B cell (primary cell): Measurements from ENCODE around the gene PEX13. TPM values are rescaled to one million over a fixed set of nuclear protein-coding genes. Genes with fewer than 3 reads are reported as not detected.

Experiments used
- ATAC-seq: fragments of 200-7000 bp; cut with Tn5 transposase; one replicate; pipeline ENCODE4 v1.10.0; 2021; ENCODE audit warnings: low read depth, mild to moderate bottlenecking, moderate number of reproducible peaks, moderate library complexity
- CTCF ChIA-PET: fragments of 350-600 bp; sonication (Branson Sonifier 250); formaldehyde crosslinking; loops from one replicate; lab custom pipeline; 2021; ENCODE audit warnings: antibody characterized with exemption, inconsistent platforms; lab: Charles Lee
- POLR2A ChIA-PET: fragments of 350-600 bp; sonication (Branson Sonifier 250); formaldehyde crosslinking; loops from one replicate; lab custom pipeline; 2021; ENCODE audit warnings: antibody characterized with exemption; lab: Charles Lee
- DNase-seq: peaks from one replicate; pipeline ENCODE4 v3.0.0; 2013
- H2AFZ ChIP-seq: 2 replicates; pipeline ENCODE4 v1.6.1; 2012; ENCODE audit warnings: mild to moderate bottlenecking, low read depth, low read length; ENCODE audit not compliant: insufficient read depth, poor library complexity, severe bottlenecking
- H3K27ac ChIP-seq, 2 donors: 1 replicate in 1 of 2; 2 replicates in 1 of 2; pipeline ENCODE4 v1.5.1; 2012 to 2013; ENCODE audit warnings: low read length in 2 of 2, mild to moderate bottlenecking in 2 of 2, moderate library complexity in 1 of 2
- H3K27me3 ChIP-seq, 4 experiments: fragments of 200-600 bp in 1 of 4; sonication (generic) in 1 of 4; replicated peaks in 1 of 4; 1 replicate in 2 of 4; 2 replicates in 2 of 4; pipeline versions ENCODE4 v1.6.1 to v1.7.0; 2013 to 2016; ENCODE audit warnings: low read length in 3 of 4, mild to moderate bottlenecking in 2 of 4, mixed read lengths in 1 of 4, moderate library complexity in 1 of 4; ENCODE audit not compliant: insufficient read depth in 4 of 4, control insufficient read depth in 3 of 4; ENCODE audit errors: control extremely low read depth in 1 of 4
- H3K36me3 ChIP-seq, 2 experiments: replicated peaks in 1 of 2; 1 replicate in 1 of 2; 2 replicates in 1 of 2; pipeline versions ENCODE4 v1.6.1 to v1.7.1; 2013; ENCODE audit warnings: low read length in 1 of 2; ENCODE audit not compliant: insufficient read depth in 2 of 2, control insufficient read depth in 1 of 2; ENCODE audit errors: control extremely low read depth in 1 of 2, extremely low read depth in 1 of 2
- H3K4me1 ChIP-seq, 2 donors: fragments of 200-600 bp in 1 of 2; sonication (generic) in 1 of 2; 1 replicate in 1 of 2; 2 replicates in 1 of 2; pipeline versions ENCODE4 v1.5.1 to v1.6.1; 2013 to 2017; ENCODE audit warnings: low read length in 2 of 2; ENCODE audit not compliant: control insufficient read depth in 2 of 2, insufficient read depth in 2 of 2
- H3K4me2 ChIP-seq: replicated peaks from 2 replicates; pipeline ENCODE3; 2012; ENCODE audit warnings: mild to moderate bottlenecking, low read depth, low read length; ENCODE audit not compliant: poor library complexity, severe bottlenecking
- H3K4me3 ChIP-seq, 5 experiments: fragments of 200-600 bp in 1 of 5; sonication (generic) in 1 of 5; 1 replicate in 3 of 5; 2 replicates in 2 of 5; pipeline versions ENCODE4 v1.5.1 to v1.7.0; 2011 to 2016; ENCODE audit warnings: low read length in 4 of 5, mild to moderate bottlenecking in 4 of 5, low read depth in 2 of 5, control low read depth in 1 of 5, moderate library complexity in 1 of 5; ENCODE audit not compliant: insufficient read depth in 1 of 5; ENCODE audit errors: control extremely low read depth in 1 of 5, extremely low read depth in 1 of 5
- H3K79me2 ChIP-seq: fragments of 200-600 bp; sonication (generic); one replicate; pipeline ENCODE4 v1.6.0; 2016; ENCODE audit warnings: low read length; ENCODE audit not compliant: control insufficient read depth, insufficient read depth
- H3K9ac ChIP-seq: fragments of 200-600 bp; sonication (generic); 2 replicates; pipeline ENCODE4 v1.6.1; 2017; ENCODE audit warnings: mild to moderate bottlenecking, low read length, moderate library complexity
- H3K9me3 ChIP-seq, 3 donors: one replicate each; pipeline versions ENCODE4 v1.6.1 to v1.7.1; 2013; ENCODE audit warnings: low read length in 2 of 3; ENCODE audit not compliant: control insufficient read depth in 2 of 3, insufficient read depth in 1 of 3; ENCODE audit errors: control extremely low read depth in 1 of 3
- H4K20me1 ChIP-seq: 2 replicates; pipeline ENCODE4 v1.6.0; 2012; ENCODE audit warnings: mild to moderate bottlenecking, low read length; ENCODE audit not compliant: insufficient read depth, control insufficient read depth, poor library complexity, severe bottlenecking
- H3K27ac Mint-ChIP-seq: one replicate; pipeline ENCODE4 v1.8.0; 2021; ENCODE audit warnings: mixed read lengths
- H3K27me3 Mint-ChIP-seq: one replicate; pipeline ENCODE4 v1.8.0; 2021; ENCODE audit warnings: mixed read lengths
- H3K4me1 Mint-ChIP-seq: one replicate; pipeline ENCODE4 v1.8.0; 2021; ENCODE audit warnings: mixed read lengths
- H3K4me3 Mint-ChIP-seq: one replicate; pipeline ENCODE4 v1.8.0; 2021; ENCODE audit warnings: mixed read lengths
- H3K9me3 Mint-ChIP-seq: one replicate; pipeline ENCODE4 v1.8.0; 2022; ENCODE audit warnings: mixed read lengths; ENCODE audit not compliant: insufficient read depth
- CTCF ChIP-seq: fragments of 200-600 bp; IDR thresholded peaks from one replicate; pipeline ENCODE4 v1.8.0; 2022; ENCODE audit warnings: antibody characterized with exemption, mild to moderate bottlenecking
- EZH2 ChIP-seq: IDR thresholded peaks from 2 replicates; pipeline ENCODE4 v1.6.1; 2012; ENCODE audit warnings: borderline replicate concordance, low read depth, mild to moderate bottlenecking, moderate library complexity, low read length; ENCODE audit not compliant: insufficient read depth, poor library complexity, severe bottlenecking
- WGBS: methylation state at CpG from one replicate; pipeline ENCODE4 v1.1.5; 2013; ENCODE audit warnings: missing lambda C conversion rate; ENCODE audit not compliant: insufficient coverage; 5-methylcytosine and 5-hydroxymethylcytosine counted together
- intact Hi-C: fragments of 100-400 bp; cut with micrococcal nuclease; formaldehyde crosslinking; loops from one replicate; pipeline ENCODE4 v1.10.0; 2022
- polyA plus RNA-seq: library from polyadenylated mRNA; depleted of rRNA; stranded (reverse); fragments of >200 nt; gene quantifications from 2 replicates; pipeline ENCODE4 v1.2.3, GENCODE V29; 2012
- total RNA-seq, 2 donors: library from RNA; stranded (reverse); fragments of 120-200 nt in 1 of 2; gene quantifications; 1 replicate in 1 of 2; 2 replicates in 1 of 2; pipeline versions ENCODE4 v1.2.3 to v1.2.4, GENCODE V29; 2013 to 2022

PEX13 gene
- total and polyA plus RNA-seq, 2 donors (not counting 1 experiment from before 2014, with no cell fraction given) = 6.1 to 19.8 TPM

GRCh38 chr2:61074100-61074499, 56.6 kb downstream of the PEX13 start:
- Histone ChIP-seq H3K36me3 (no peaks in the 10 kb centered on the region), H3K79me2 (no peaks in the 10 kb centered on the region), H4K20me1 (no peaks in the 10 kb centered on the region), H3K27ac (no peak overlapping the region), H3K4me2 (no peak overlapping the region), H3K27me3 (no peaks in the 10 kb centered on the region), H3K9me3 (no peaks in the 10 kb centered on the region), H3K4me1 (no peaks in the 10 kb centered on the region), H3K4me3 (no peak overlapping the region), H2AFZ (no peak overlapping the region), H3K9ac (no peak overlapping the region)
- H3K27ac Mint-ChIP-seq = no peak overlapping the region
- no CpG with 5 or more reads among the region's 1 CpG for WGBS
- ChIA-PET POLR2A (no interaction called here), CTCF (no interaction called here)
- H3K4me3 Mint-ChIP-seq = no peak overlapping the region
- TF ChIP-seq EZH2 = no peak
- no peaks in the 10 kb centered on the region for H3K9me3 Mint-ChIP-seq
- intact Hi-C loops = no loop called here
- no peak for ATAC-seq
- H3K4me1 Mint-ChIP-seq = no peaks in the 10 kb centered on the region
- H3K27me3 Mint-ChIP-seq = no peaks in the 10 kb centered on the region
- no peak for DNase-seq

- no peak for TF ChIP-seq EZH2
- no peak for TF ChIP-seq CTCF
- Mint-ChIP-seq H3K27ac (no peak overlapping the region), H3K27me3 (no peaks in the 10 kb centered on the region), H3K9me3 (no peaks in the 10 kb centered on the region), H3K4me1 (no peaks in the 10 kb centered on the region), H3K4me3 (no peak overlapping the region)
- no peak overlapping the region for H3K27ac ChIP-seq
- no peaks in the 10 kb centered on the region for H3K4me1 ChIP-seq
- CTCF ChIA-PET = interaction anchor here (1.7 kb wide), 1 partner anchor 13 kb away, joined by 3 read pairs; no protein-coding TSS in a partner anchor
- no peaks in the 10 kb centered on the region for H3K9me3 ChIP-seq
- no peak overlapping the region for H3K4me2 ChIP-seq
- DNase-seq = no peak
- ATAC-seq = no peak
- no peak overlapping the region for H3K4me3 ChIP-seq
- H2AFZ ChIP-seq = no peak overlapping the region
- no peaks in the 10 kb centered on the region for H4K20me1 ChIP-seq
- H3K79me2 ChIP-seq = no peaks in the 10 kb centered on the region
- intact Hi-C loops = no loop called here
- H3K27me3 ChIP-seq = no peaks in the 10 kb centered on the region
- H3K9ac ChIP-seq = no peak overlapping the region
- POLR2A ChIA-PET = no interaction called here
- no peaks in the 10 kb centered on the region for H3K36me3 ChIP-seq
- WGBS = no CpG with 5 or more reads among the region's 1 CpG
Observed at GRCh38 chr2:61085883-61086282, 68.4 kb downstream of the PEX13 start.
